Esophagus muscularis mucosa (tissue), 4 donors: Measurements from ENCODE around the gene ADAMTS14. TPM values are rescaled to one million over a fixed set of nuclear protein-coding genes. Genes with fewer than 3 reads are reported as not detected.

ENCODE experiments used
- DNase-seq: peaks from one replicate; pipeline ENCODE4 v3.0.0-alpha.2; 2017; ENCODE audit errors: extremely low spot score
- H3K27ac ChIP-seq, 4 donors: fragments of 200-600 bp; sonication (generic); replicated peaks in 1 of 4; 1 replicate in 3 of 4; 2 replicates in 1 of 4; pipeline ENCODE4 v1.5.1; 2016 to 2019; ENCODE audit warnings: mild to moderate bottlenecking in 1 of 4
- H3K27me3 ChIP-seq, 4 donors: fragments of 200-600 bp; sonication (generic); one replicate each; pipeline versions ENCODE4 v1.5.1 to v1.6.0; 2016 to 2019
- H3K36me3 ChIP-seq, 4 donors: fragments of 200-600 bp; sonication (generic); one replicate each; pipeline ENCODE4 v1.5.1; 2016 to 2019
- H3K4me1 ChIP-seq, 4 donors: fragments of 200-600 bp; sonication (generic); one replicate each; pipeline ENCODE4 v1.5.1; 2016 to 2019
- H3K4me3 ChIP-seq, 4 donors: fragments of 200-600 bp; sonication (generic); 1 replicate in 2 of 4; 2 replicates in 2 of 4; pipeline ENCODE4 v1.5.1; 2016 to 2019; ENCODE audit warnings: mild to moderate bottlenecking in 4 of 4, moderate library complexity in 1 of 4
- H3K9me3 ChIP-seq, 4 donors: fragments of 200-600 bp; sonication (generic); 1 replicate in 3 of 4; 2 replicates in 1 of 4; pipeline ENCODE4 v1.5.1; 2016 to 2019
- CTCF ChIP-seq, 3 experiments: fragments of 200-600 bp in 2 of 3; fragments of 450-650 bp in 1 of 3; sonication (generic) in 2 of 3; IDR thresholded peaks; one replicate each; pipeline ENCODE4 v1.5.1; 2017 to 2019; ENCODE audit warnings: antibody characterized with exemption in 3 of 3, mild to moderate bottlenecking in 2 of 3, moderate library complexity in 1 of 3
- EP300 ChIP-seq: sonication (generic); formaldehyde crosslinking; IDR thresholded peaks from one replicate; pipeline ENCODE4 v1.6.1; 2017; ENCODE audit warnings: antibody characterized with exemption
- POLR2A ChIP-seq: fragments of 450-650 bp; IDR thresholded peaks from one replicate; pipeline ENCODE4 v1.6.1; 2017; ENCODE audit warnings: antibody characterized with exemption, moderate library complexity, mild to moderate bottlenecking, low read depth
- POLR2AphosphoS5 ChIP-seq, 2 donors: sonication (generic); formaldehyde crosslinking; IDR thresholded peaks; one replicate each; pipeline ENCODE4 v1.6.1; 2017; ENCODE audit warnings: antibody characterized with exemption in 2 of 2
- WGBS: methylation state at CpG from one replicate; pipeline ENCODE4 v1.1.5; 2018; 5-methylcytosine and 5-hydroxymethylcytosine counted together
- intact Hi-C: fragments of 100-400 bp; cut with DNase I; formaldehyde crosslinking; loops from one replicate; pipeline ENCODE4 v1.15.1; 2023
- total RNA-seq, 4 donors: library from RNA; depleted of rRNA; stranded (reverse); fragments of >200 nt; gene quantifications; one replicate each; pipeline versions ENCODE4 v1.1.0 to v1.2.1, GENCODE V29; 2016

Gene ADAMTS14
- total RNA-seq, 4 donors from 2014 or later: 0.13 to 0.50 TPM; not detected in 2

DNA sequence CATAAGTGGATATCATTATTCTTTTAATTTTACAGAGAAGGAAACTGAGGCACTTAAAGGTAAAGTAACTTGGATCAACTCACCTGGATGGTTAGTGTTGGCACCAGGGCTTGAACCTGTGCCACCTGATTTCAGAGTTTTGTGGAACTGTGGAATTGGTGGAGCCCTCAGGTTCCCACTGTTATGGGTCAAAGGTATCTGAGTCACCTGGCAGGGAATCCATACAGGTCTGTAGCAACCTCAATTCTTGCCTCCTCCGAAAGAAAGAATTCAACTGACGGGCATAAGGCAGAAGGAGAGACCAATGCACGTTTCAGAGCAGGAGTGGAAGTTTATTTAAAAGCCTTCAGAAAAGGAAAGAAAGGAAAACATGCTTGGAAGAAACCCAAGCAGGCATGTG is 25.2 kb upstream of the ADAMTS14 start:
- no peak for DNase-seq
- peaks cover 0 to 7% (median 0%) of the 10 kb centered on the region in 4 donors for H3K9me3 ChIP-seq
- no peaks in the 10 kb centered on the region for H3K4me1 ChIP-seq
- peaks cover 0 to 8% (median 0%) of the 10 kb centered on the region in 4 donors for H3K27me3 ChIP-seq
- 73% methylated on average over 3 of the region's 3 CpGs for WGBS
- H3K27ac ChIP-seq: no peak overlapping the region
- H3K36me3 ChIP-seq: no peaks in the 10 kb centered on the region
- intact Hi-C loops: no loop called here
- TF ChIP-seq POLR2A (no peak), EP300 (no peak), CTCF (IDR thresholded peaks at IDR 0.05) (no peak), POLR2AphosphoS5 (IDR thresholded peaks at IDR 0.05) (no peak)
- no peak overlapping the region for H3K4me3 ChIP-seq

GRCh38 chr10:70648427-70648826 is 23.9 kb upstream of the ADAMTS14 start:
- intact Hi-C loops: no loop called here
- no peak for DNase-seq
- peaks cover 0 to 7% (median 4%) of the 10 kb centered on the region in 4 donors for H3K4me1 ChIP-seq
- peaks cover 0 to 7% (median 0%) of the 10 kb centered on the region in 4 donors for H3K9me3 ChIP-seq
- WGBS: 94% methylated on average over 2 of the region's 3 CpGs
- H3K36me3 ChIP-seq: no peaks in the 10 kb centered on the region
- peaks cover 0 to 8% (median 0%) of the 10 kb centered on the region in 4 donors for H3K27me3 ChIP-seq
- no peak overlapping the region for H3K4me3 ChIP-seq
- TF ChIP-seq EP300 (no peak), POLR2A (no peak), POLR2AphosphoS5 (IDR thresholded peaks at IDR 0.05) (no peak), CTCF (IDR thresholded peaks at IDR 0.05) (no peak)
- H3K27ac ChIP-seq: no peak overlapping the region

DNA sequence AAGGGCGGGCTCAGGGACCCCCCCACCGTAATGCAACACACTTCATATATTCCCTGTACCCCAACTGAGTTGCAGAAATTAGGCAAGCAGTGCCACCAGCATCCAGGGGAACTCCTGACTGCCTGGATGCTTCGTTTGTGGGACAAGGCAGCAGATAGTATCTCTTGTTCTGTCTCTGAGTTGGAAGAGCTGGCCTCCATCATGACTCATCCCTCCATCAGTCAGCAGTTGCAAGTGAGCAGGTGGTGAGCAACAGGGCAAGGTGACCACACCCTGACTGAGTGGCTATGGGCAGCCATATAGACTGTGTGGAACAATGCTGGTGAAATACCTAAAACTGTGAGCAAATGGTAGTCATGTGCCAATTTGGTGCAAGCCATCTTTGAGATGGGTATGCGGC is 22.8 kb upstream of the ADAMTS14 start:
- DNase-seq: no peak
- no peak overlapping the region for H3K27ac ChIP-seq
- peaks cover 0 to 9% (median 6%) of the 10 kb centered on the region in 4 donors for H3K4me1 ChIP-seq
- H3K4me3 ChIP-seq: no peak overlapping the region
- H3K9me3 ChIP-seq: peaks cover 0 to 7% (median 0%) of the 10 kb centered on the region in 4 donors
- peaks cover 0 to 8% (median 0%) of the 10 kb centered on the region in 4 donors for H3K27me3 ChIP-seq
- H3K36me3 ChIP-seq: no peaks in the 10 kb centered on the region
- WGBS: 87% methylated on average over 3 of the region's 4 CpGs
- no peak for TF ChIP-seq POLR2A
- no peak for TF ChIP-seq POLR2AphosphoS5 (IDR thresholded peaks at IDR 0.05)
- no peak for TF ChIP-seq CTCF (IDR thresholded peaks at IDR 0.05)
- intact Hi-C loops: no loop called here

DNA sequence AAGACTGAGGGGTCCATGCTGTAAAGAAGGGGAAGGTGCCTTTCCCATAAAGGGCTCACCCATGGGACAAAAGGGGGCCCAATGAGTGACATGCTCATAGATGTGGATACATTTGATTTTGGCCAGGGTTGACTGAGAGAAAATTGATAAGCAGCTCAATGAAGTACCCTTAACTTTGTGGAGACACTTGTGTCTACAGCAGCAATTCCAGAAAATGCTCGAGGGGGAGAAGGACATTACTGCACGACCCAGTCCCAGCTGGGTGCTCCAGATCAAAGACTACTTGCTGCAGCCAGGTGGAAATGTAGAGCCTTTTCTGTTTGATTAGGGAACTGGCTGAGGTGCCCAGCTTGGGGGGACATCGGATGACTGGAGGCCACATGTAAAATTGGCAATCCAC is 22.2 kb upstream of the ADAMTS14 start:
- DNase-seq: no peak
- Histone ChIP-seq H3K27ac (no peak overlapping the region), H3K36me3 (no peaks in the 10 kb centered on the region), H3K4me3 (no peak overlapping the region), H3K4me1 (peaks cover 0 to 9% (median 6%) of the 10 kb centered on the region in 4 donors), H3K27me3 (peaks cover 0 to 8% (median 0%) of the 10 kb centered on the region in 4 donors), H3K9me3 (peaks cover 0 to 7% (median 0%) of the 10 kb centered on the region in 4 donors)
- 100% methylated on average over 2 of the region's 3 CpGs for WGBS
- TF ChIP-seq EP300: no peak
- no peak for TF ChIP-seq POLR2A
- TF ChIP-seq CTCF (IDR thresholded peaks at IDR 0.05): no peak
- TF ChIP-seq POLR2AphosphoS5 (IDR thresholded peaks at IDR 0.05): no peak
- intact Hi-C loops: no loop called here

- no peak for DNase-seq
- Histone ChIP-seq H3K36me3 (no peaks in the 10 kb centered on the region), H3K4me1 (peaks cover 0 to 9% (median 6%) of the 10 kb centered on the region in 4 donors), H3K4me3 (no peak overlapping the region), H3K9me3 (peaks cover 0 to 7% (median 0%) of the 10 kb centered on the region in 4 donors), H3K27me3 (peaks cover 0 to 8% (median 0%) of the 10 kb centered on the region in 4 donors), H3K27ac (no peak overlapping the region)
- no peak for TF ChIP-seq POLR2AphosphoS5 (IDR thresholded peaks at IDR 0.05)
- no peak for TF ChIP-seq CTCF (IDR thresholded peaks at IDR 0.05)
- TF ChIP-seq POLR2A: no peak
- TF ChIP-seq EP300: no peak
- intact Hi-C loops: no loop called here
- 92% methylated on average over 3 of the region's 3 CpGs for WGBS
Measured at GRCh38 chr10:70650718-70651117, 21.6 kb upstream of the ADAMTS14 start.
